Brain pericyte (primary cell): ENCODE measurements around the gene DDX42.
"Not testable (repeated sequence)": the region's sequence is repeated elsewhere in the genome, so short reads cannot be mapped to it uniquely, and the experiment has no call there.

ENCODE experiments used
- DNase-seq: peaks from one replicate; pipeline ENCODE4 v3.0.0-alpha.2; 2012; ENCODE audit warnings: low read depth, low spot score

DDX42 gene

DNA sequence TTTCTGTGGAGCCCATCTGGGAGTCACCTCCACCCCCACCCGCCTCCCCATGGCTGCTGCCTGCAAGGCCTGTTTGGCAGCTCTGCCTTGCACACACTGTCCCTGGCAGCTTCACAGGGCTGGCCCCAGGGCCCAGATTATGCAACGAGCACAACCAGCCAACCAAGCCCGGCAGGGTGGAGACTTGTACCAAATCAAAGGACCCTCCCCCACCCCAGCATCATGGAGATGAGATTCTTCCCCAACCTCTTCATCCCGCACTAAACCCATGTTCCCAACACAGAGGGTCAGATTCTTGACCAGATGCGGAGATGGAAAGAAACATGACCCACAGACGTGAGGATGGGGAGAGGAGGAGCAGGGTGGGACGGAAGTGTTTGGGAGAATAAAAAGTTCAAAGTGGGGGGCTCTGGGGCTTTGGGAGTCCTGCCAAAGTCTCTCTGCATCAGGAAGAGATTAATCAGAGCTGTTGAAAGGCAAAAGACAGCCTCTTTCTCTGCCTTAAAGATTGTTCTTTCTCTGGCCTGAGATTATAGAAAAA, 64.7 kb downstream of the DDX42 start:
- no peak for DNase-seq

DNA sequence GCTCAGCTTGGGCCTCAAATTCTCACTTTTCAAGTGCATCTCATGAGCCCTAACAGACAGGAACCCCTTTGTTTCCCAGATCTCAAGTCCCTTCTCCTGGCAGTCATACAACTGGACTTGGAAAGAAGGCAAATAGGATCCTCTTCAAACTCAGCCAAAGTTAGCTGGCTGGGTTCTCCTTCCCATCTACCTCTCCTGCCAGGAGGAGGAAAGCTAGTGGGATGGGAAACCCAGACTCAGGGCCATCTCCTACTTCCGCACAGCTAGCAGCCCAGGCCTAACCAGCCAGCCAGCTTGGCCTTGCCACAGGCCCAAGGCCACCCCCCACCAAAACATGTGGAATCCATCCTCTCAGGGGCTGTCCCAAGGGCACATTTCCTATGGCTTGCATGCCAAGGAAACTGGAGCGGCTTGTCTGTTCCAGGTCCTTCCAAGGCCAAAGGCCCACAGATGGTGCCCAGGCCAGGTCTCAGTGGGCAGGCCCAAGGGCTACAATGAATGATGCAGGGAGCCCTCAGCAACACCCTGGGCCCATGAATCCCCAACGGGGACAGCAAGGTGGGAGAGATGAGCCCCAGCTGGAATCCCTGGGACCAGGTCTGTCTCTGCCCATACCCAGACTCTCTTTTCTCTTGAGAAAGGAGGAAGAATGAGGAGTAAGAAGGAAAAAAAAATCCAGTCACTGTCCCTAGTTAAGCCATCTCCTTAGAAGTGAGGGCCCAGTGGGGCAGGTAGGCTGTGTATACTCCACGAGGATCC, 66.8 kb downstream of the DDX42 start:
- DNase-seq: no peak

GRCh38 chr17:63841350-63842172, 67.6 kb downstream of the DDX42 start:
- DNase-seq: no peak

- DNase-seq: no peak
Measured at GRCh38 chr17:63842173-63842539, 68.2 kb downstream of the DDX42 start.

DNA sequence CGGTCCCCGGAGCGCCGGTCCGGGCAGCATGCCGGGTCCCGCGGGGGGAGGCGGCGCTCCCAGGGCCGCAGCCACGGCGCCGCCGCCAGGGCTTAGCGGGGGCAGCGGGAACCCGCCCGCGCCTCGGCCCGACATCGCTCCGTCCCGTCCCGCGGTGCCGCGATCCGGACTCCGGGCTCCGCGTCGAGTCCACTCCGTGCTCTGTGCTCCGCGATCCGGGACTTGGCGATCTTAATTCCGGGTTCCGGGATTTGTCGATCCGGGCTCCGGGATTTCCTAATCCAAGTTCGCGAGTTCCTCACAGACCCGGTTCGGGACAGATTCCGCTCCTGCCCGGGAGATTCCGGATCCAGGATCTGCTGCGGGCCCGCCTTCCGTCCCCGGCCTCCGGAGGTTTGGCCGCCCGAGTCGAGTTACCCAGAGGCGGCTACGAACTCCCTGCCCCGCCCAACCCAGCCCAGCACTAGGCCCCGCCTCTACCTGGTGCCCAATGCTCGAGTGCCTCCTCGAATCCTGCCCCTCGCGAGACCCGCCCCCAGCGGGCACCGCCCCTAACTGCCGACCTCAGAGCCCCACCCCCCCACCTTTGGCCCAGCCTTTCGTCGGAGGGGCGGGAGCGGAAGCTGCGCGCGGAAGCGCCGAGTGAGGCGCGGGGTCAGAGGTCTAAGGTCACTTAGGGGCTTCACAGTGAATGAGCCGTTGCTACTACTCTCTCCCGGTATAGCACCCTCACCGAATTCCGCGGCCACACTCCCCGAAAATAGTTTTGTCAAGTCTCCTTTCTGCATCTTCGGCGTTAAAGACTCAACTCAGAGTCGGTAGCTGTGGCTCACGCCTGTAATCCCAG, 68.8 kb downstream of the DDX42 start, which contains the start of gene SMARCD2:
SMARCD2 (minus strand) TSS at position 146 of the 847 bp plus-strand sequence; CDS start at position 135, 11 bp downstream.
- peak; percentile 97 for DNase-seq

GRCh38 chr17:63843387-63843888, 69.5 kb downstream of the DDX42 start:
- DNase-seq: not testable (repeated sequence)

DNA sequence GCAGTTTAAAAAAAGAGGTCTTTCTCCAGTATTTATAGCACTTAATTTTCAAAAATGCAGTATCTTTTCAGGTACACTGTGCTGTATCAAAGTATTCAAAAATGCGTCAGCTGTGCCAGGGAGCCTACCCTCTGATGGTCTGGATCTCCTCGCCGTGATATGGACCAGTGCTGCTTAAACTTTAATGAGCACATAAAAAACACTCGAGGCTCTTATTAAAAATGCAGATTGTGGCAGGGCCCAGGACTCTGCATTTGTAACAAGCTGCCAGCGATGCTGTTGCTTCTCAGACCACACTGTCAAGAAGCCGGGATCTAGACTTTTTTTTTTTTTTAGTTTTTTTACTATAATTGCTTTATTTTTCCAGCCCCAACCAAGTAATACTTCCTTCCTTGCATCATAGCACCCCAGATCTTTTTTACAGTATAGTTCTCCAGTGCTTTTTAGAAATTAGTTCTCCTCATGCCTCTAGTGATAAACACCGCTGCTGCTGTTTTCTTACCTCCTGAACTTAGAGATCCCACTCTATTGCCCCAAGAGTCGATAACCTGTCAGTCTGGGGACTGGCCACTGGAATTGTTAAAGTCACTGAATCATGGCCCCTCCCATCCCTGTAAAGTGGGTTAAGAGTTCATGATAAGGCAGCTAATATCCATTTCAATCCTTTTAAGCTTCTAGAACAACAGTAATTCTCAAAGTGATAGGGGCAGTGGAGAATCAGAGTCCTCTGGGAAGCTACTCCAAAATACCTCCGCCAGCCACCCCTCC, 70.1 kb downstream of the DDX42 start:
- DNase-seq: no peak

- no peak for DNase-seq
Measured at GRCh38 chr17:63845509-63845908, 71.5 kb downstream of the DDX42 start.

GRCh38 chr17:63847525-63848249, 73.7 kb downstream of the DDX42 start:
- DNase-seq: no peak

GRCh38 chr17:63848834-63849689, 75.1 kb downstream of the DDX42 start:
- peak; percentile 67 for DNase-seq

DNA sequence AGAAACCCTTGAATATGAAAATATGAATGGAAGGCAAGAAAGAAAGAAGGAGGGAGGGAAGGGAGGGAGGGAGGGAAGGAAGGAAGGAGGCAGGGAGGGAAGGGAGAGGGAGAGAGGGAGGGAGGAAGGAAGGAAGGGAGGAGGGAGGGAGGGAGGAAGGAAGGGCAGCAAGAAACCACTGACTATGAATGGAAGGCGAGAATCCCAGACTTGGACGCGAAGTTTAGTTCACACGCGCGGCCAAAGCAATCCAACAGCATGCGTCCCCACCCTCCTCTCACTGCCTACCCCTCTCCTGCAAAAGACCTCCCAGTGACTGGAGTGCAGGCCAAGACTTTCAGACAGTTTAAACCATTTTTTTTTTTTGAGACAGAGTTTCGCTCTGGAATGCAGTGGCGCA, 76.4 kb downstream of the DDX42 start:
- no peak for DNase-seq

DNA sequence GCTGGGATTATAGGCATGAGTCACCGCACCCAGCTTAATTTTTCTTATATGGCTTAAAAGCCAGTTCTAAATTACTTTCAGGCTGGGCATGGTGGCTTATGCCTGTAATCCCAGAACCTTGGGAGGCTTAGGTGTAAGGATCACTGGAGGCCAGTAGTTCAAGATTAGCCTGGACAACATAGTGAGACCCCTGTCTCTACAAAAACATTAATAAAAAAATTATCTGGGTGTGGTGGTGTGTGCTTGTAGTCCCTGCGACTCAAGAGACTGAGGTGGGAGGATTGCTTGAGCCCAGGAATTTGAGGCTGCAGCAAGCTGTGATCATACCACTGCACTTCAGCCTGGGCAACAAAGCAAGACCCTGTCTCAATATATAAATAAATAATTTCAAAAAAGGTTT, 79.3 kb downstream of the DDX42 start:
- DNase-seq: no peak

DNA sequence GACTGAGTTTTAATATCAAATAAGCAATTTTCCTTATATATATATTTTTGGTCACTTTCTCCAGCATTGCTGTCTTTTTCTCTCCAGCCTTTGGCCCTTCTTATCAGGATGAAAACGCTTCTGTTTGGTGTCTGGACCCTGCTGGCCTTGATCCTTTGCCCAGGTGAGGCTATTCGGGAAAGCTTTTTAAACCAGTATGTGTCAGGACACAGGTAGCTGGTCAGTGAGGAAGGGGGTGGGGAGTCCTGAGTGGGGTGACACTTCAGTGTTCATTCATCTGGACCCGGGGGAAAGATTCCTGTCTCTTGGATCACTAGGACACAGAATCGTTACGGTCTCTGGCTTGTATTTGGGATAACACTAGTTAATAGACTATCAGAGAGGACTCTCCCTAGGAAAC, 80.7 kb downstream of the DDX42 start:
- DNase-seq: no peak

DNA sequence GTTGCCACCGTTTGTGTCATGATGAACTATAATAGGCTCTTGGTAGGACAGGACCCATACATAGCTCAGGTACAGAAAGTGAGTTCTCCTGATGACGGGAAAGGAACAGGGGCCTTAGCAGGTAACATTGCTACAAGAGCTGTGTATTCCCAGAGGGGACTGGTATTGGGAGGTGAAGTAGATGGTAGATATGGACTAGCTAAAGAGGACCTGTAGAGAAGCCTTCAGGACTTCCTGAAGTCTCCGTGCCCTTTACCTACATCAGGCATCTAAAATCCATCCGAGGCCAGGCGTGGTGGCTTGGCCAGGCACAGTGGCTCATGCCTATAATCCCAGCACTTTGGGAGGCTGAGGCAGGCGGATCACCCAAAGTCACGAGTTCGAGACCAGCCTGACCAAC, 81.2 kb downstream of the DDX42 start:
- no peak for DNase-seq

- not testable (repeated sequence) for DNase-seq
Measured at GRCh38 chr17:63856425-63856824, 82.5 kb downstream of the DDX42 start.

- DNase-seq: no peak
Measured at GRCh38 chr17:63859257-63859656, 85.3 kb downstream of the DDX42 start.

DNA sequence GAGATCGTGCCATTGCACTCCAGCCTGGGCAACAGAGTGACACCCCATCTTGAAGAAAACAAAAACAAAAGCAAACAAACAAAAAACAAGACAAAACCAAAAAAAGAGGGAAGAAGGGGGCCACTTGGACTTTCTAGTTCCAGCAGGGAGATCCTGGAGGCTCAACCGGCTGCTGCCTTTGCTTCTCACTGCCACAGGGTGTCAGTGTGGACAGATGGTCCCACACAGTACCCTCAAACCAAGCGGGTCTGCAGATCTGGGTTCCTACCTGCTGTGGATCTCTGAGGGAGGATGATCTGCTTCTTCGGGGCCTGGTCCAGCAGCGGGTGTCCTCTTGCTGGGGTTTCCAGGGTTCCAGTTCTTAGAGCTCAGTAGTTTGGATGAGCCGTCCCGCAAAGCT, 92.7 kb downstream of the DDX42 start:
- DNase-seq: not testable (repeated sequence)
